AG09309 (cell line): ENCODE measurements around the gene SYNE3.

ENCODE experiments used
- DNase-seq: peaks from one replicate; pipeline ENCODE4 v3.0.0-alpha.2; 2010; ENCODE audit warnings: low read depth
- H3K4me3 ChIP-seq: 2 replicates; pipeline ENCODE4 v1.5.1; 2011; ENCODE audit warnings: mild to moderate bottlenecking, low read depth, low read length, moderate library complexity; ENCODE audit not compliant: control insufficient read depth
- CTCF ChIP-seq: IDR thresholded peaks from 2 replicates; pipeline ENCODE4 v1.5.1; 2011; ENCODE audit warnings: mild to moderate bottlenecking, low read depth, low read length, inconsistent platforms; ENCODE audit not compliant: insufficient read depth, control insufficient read depth; ENCODE audit errors: missing control alignments

The SYNE3 gene

GRCh38 chr14:95490138-95490509 is 26.3 kb downstream of the SYNE3 start:
- DNase-seq, result no peak
- TF ChIP-seq CTCF, result no peak
- H3K4me3 ChIP-seq, result no peak overlapping the region

DNA sequence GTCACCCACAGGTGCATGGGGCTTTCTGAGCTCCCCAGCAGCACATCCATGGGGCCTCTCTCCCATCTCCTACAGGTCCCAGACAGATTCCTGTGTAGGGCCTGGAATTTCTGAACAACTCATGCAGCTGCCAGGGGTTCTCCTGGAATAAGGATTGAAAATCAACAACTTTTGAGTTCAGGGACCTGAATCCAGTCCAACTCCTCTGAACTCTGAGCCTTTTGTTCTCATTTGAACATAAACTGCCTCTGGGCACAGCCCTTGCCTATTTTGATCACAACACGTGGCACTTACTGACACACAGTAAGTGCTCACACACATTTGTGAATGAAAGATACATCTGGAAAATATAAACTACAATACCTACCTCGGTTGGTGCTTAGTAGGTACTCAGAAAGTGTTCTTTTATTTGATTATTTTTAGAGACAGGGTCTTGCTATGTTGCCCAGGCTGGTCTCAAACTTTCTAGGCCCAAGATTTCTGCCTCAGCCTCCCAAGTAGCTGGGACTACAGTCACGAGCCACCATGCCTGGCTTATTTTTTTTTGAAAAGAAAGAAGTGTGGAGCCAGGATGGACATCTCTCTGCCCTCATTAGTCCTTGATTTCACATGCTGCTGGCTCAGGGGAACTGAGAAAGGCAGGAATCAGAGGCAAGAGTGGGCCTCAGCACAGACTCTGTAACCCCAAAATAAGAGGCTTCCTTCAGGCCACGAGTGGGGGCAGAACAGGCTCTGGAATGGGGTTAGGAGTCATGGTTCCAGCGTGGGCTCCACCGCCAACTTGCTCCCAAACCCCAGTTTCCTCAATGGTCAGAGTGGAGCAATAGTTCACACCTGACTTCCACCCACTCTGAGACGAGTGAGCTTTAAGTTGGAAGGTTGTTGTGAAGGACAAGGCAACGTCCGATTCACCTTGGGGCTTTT is 27.0 kb downstream of the SYNE3 start:
- DNase-seq, result no peak
- no peak overlapping the region for H3K4me3 ChIP-seq
- TF ChIP-seq CTCF, result no peak

DNA sequence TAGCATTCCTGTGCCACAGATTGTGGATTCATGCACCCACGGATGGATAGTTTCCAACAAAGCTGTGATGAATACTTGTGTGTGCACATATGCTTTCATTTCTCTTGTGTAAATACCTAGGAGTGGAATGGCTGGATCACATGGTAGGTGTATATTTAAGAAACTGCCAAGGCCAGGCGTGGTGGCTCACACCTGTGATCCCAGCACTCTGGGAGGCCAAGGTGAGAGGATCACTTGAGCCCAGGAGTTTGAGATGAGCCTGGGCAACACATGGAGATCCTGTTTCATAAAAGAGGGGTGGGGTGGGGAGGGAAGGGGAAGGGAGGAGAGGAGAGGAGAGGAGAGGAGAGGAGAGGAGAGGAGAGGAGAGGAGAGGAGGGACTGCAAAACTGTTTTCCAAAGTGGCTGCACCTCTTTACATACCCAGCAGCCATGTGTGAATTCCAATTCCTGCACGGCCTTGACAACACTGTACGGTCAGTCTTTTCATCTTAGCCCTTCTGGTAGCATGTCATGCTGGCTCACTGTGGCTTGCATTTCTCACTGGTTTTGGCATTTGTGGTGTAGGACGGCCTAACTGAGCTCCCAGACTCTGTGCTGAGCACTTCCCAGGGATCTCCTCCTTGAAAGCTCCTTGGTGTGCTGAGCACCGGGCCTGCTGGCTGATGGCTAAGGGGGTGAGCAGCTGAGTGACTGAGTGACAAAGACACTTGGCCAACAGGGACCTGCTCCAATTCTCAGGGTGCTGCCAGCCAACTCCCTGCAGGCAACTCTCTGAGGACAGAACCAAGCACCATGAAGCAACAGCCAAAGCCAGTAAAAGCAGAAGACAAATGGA is 27.9 kb downstream of the SYNE3 start:
- no peak overlapping the region for H3K4me3 ChIP-seq
- DNase-seq, result no peak
- TF ChIP-seq CTCF, result no peak

DNA sequence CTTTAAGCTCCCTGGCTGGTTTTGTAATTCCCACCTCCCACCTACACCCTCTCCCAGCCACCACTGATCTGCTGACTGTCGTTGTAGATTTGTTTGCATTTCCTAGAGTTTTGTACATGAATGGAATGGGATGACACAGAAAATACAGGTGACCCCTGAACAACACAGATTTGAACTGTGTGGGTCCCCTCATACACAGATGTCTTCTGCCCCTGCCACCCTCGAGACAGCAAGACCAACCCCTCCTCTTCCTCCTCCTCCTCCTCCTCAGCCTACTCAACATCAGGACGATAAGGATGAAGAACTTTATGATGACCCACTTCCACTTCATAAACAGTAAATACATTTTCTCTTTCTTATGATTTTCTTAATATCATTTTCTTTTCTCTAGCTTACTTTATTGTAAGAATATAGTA is 28.8 kb downstream of the SYNE3 start:
- DNase-seq, result no peak
- H3K4me3 ChIP-seq, result no peak overlapping the region
- no peak for TF ChIP-seq CTCF

GRCh38 chr14:95486875-95487668 is 29.4 kb downstream of the SYNE3 start:
- no peak overlapping the region for H3K4me3 ChIP-seq
- DNase-seq, result no peak
- no peak for TF ChIP-seq CTCF

DNA sequence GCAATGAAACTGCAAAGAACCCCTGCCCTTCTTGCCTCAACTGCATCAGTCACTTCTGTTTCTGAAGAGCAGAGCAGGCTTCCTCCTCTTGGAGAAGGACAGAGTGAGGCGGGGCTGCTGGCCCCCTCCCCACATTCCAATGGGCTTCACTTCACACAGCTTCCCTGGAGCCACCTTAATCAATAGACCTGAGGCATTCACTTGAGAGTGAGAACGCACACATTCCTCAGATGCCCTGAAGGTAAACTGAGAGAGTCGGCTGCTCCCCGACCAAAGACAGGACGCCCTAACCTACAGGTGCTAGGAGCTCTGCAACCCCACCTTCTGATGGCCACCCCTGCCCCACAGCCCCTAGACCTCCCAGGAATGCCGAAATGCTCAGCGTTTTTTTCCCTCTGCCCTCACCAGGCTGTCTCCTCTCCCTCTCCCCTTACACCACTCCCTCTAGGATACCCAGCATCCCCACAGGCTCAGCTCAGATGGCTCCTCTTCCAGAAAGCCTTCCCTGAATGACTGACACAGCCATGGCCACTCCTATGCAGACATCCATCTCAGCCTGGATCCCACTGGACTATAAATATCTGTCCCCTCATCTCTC is 31.1 kb downstream of the SYNE3 start:
- TF ChIP-seq CTCF, result no peak
- DNase-seq, result no peak
- no peak overlapping the region for H3K4me3 ChIP-seq
